Measurements from ENCODE around the gene PLPP4.

PLPP4 gene

DNA sequence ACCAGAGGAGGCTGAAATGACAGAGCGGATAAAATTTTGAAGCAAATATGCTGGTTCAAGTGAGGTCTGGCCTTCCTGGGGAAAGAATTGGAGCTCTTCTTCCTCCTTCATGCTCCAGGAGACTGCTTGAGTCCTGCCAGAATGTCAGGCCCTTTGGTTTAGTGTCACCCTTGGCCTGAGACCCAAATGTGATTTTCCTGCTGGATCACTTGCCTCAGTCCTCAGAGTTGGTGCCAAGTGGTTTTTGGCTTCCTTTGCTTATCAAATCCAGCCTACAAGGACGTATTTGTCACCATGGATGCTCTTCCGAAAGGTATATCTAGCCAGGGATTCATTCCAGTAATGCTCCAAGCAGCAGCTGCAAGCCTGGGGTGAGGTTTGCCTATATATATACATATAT lies 118.4 kb downstream of the PLPP4 start:
- DNase-seq (ENCODE audit: low read depth in 2 of 2), result no peak

GRCh38 chr10:120578134-120578533 lies 121.1 kb downstream of the PLPP4 start:
- no peak for DNase-seq (ENCODE audit: low read depth in 2 of 2)

GRCh38 chr10:120578890-120579289 lies 121.9 kb downstream of the PLPP4 start:
- DNase-seq (ENCODE audit: low read depth in 2 of 2), result no peak

DNA sequence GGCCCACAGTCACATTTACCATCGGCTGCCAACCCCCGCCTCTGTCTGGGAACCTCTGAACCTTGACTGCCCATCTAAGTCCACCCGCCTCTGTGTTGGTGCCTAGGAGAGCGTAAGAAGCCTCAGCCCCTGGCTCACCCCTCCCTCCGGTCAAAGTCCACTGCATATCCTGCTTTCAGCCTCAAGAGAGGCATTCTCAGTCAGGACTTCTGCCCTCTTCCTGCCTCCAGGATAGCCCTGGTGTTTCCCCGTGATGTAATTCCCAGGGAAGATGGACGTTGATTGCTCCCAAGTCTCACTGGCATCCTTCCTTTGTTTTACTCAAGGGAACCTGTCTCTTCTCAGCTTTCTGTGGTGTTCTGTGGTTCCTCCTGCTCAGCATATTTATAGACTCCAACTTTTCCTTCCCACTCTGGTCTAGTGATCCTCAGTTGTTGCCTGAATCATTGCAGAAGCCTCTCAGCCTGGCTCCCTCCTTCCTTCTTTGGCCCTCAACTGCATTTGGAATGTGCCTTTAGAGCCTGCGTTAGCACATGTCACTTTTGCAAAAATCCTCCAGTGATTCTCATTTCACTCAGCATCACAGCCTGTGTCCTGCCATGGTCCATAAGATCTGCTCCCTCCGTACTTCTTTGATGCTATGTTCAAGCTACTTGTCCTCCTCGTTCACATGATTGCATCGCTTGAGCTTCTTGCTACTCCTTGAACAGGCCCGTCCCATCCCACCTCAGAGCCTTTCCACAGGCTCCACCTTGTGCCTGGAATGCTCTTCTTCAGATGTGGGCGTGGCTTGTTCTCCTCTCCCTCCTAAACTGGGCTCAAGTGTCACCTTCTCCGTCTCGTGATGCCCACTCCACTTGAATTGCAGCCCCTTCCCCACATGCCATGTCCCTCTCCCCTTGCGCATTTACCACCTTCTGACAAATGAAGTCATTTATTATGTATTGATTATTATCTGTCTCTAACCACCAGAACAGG lies 124.2 kb downstream of the PLPP4 start:
- no peak for DNase-seq (ENCODE audit: low read depth in 2 of 2)

GRCh38 chr10:120582753-120583152 lies 125.7 kb downstream of the PLPP4 start:
- DNase-seq (ENCODE audit: low read depth in 2 of 2), result no peak

GRCh38 chr10:120583424-120584108 lies 126.5 kb downstream of the PLPP4 start:
- no peak for DNase-seq (ENCODE audit: low read depth in 2 of 2)

- DNase-seq (ENCODE audit: low read depth in 2 of 2), result no peak
Observed at GRCh38 chr10:120584786-120585185, 127.8 kb downstream of the PLPP4 start.

DNA sequence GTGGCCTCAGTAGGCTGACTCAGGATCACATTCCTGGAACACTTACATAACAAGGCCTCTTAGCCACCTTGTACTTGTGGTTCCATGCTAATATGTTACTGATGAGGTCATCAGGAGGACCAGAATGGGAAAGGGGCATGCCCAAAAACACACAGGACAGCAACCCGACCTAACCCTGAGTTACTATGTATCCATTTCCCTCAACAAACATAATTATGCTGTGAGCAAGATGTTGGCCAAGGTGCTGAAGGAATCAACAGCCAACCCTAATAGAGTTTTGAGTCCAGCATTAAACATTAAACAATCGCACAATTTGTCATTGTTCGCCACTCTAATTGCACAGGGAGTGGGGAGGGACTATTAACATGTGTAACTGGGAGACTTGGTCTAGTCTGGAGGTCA lies 129.4 kb downstream of the PLPP4 start:
- no peak for DNase-seq (ENCODE audit: low read depth in 2 of 2)

DNA sequence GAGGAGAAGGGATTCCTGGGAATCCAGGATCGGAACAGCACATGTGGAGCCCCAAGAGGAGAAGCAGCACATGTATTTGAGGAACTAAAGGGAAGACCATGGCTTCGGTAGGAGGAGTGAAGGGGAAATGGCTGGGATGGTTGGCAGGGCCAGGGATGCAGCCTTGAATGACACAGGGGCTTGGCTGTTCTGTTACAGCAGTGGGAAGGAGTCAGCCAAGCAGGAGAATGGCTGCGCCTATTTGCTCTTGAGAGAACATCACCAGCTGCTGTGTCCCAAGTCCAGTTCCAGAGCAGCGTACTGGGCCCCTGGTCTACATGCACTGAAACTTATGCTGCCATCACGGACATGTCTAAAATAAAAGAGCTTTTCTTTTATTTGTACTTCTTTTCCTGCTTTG lies 130.0 kb downstream of the PLPP4 start:
- DNase-seq (ENCODE audit: low read depth in 2 of 2), result no peak

- no peak for DNase-seq (ENCODE audit: low read depth in 2 of 2)
Observed at GRCh38 chr10:120588311-120588710, 131.3 kb downstream of the PLPP4 start.

- DNase-seq (ENCODE audit: low read depth in 2 of 2), result no peak
Observed at GRCh38 chr10:120593693-120594092, 136.7 kb downstream of the PLPP4 start.

- no peak for DNase-seq (ENCODE audit: low read depth in 2 of 2)
Observed at GRCh38 chr10:120597902-120598301, 140.9 kb downstream of the PLPP4 start.

- DNase-seq (ENCODE audit: low read depth in 2 of 2), result no peak
Observed at GRCh38 chr10:120598386-120598785, 141.4 kb downstream of the PLPP4 start.

DNA sequence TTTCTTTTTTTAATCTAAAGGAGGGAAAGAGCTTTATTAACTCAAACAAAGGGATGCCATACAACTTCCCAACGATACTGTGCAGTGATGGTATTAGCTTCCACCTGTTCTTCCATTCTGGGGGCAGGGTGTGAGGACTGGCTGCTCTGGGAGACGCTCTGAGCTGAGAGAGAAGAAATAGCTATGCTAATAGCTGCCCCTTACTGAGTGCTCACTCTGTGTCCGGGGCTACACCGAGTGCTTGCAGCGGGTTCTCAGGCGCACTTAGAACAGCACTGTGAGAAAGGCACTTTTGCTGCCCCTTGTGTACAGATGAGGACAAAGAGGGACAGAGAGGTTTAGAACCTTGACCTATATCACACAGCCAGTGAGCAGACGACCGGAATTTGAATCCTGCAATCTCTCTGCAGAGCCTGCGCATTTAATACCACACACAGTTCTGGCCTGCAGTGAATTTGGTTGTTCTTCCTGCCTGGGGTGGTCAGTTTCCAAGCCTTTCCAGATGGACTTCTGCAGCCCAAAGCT lies 142.2 kb downstream of the PLPP4 start:
- no peak for DNase-seq (ENCODE audit: low read depth in 2 of 2)

DNA sequence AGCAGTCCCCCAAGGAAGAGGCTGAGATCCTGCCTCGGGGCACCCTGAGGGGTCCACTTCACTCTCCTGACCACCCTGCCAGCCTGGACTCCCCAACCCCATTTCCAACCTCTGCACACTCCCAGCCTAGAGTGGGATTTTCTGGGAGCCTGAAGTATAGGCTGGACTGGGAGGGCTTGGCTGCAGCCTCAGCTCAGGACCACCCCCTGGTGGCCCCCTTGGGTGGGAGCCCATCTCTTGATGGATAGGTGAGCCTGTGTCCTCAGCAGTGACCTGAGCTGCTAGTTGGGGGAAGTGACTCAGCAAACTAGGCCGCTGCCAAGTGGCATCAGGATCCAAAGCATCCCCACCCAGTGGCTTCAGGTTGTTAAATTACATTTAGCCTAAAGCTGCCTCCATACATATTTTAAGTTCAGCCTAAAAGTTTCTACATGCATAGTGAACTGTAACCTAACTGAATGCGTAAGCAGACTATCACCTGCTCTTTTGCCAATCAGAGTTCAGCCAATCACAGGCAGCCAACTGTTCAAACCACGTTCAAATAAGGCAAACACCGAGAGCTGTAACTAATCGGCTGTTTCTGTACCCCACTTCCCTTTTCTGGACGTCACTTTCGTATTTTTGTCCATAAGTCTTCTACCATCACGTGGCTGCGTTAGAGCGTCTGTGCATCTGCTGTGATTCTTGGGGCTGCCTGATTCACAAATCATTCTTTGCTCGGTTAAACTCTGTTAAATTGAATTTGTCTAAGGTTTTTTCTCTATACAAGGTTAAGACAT lies 144.0 kb downstream of the PLPP4 start:
- DNase-seq (ENCODE audit: low read depth in 2 of 2), result no peak

DNA sequence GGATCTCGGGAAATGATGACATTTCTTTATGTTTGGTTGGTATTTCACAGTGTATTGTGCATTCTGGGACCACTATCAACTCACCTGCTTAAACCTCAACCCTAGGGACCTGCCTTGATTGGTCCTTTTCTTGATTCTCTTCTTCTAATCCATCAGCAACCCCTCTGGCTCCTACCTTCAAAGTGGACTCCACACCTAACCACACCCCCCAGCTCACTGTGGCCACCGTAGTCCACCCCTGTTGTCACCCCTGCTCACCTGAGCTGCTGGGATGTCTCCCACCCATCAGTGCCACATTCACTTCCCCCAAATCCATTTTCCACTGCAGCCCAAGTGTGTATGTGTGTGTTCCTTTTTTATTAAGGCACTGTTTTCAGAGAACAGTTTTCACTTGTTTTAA lies 145.0 kb downstream of the PLPP4 start:
- DNase-seq (ENCODE audit: low read depth in 2 of 2), result no peak

- no peak for DNase-seq (ENCODE audit: low read depth in 2 of 2)
Observed at GRCh38 chr10:120605410-120605809, 148.4 kb downstream of the PLPP4 start.

DNA sequence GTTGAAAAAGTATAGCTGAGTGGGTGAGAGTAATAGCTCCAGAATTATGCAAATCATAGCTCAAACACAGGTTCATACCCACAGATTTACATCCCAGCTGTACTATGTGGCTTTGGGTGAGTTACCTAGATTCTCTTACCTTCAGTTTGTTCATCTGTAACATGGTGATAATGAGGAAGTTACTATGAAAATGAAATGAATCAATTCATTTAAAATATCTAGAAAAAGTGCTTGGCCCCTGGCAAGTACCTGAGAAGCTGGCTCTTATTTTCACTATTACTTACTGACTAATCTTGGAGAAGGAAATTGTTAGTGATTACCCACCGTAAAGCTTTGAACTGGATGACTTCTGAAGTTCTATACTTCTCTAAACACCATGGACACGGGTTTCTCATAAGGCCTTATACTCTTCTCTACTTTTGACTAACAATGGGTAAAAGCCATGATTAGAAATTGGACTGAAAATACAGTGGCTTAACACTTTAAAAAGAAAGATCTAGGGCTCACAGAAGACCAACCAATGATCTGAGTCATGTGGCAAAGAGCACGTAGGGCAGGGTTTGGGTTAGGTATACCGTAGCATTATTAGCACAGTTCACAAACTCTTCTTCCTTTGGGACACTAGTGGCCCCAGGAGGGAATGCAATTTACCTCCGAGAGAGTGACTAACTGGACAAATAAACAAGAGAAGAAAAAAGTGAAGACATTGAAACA lies 149.2 kb downstream of the PLPP4 start:
- no peak for DNase-seq (ENCODE audit: low read depth in 2 of 2)

GRCh38 chr10:120607016-120607709 lies 150.1 kb downstream of the PLPP4 start:
- DNase-seq (ENCODE audit: low read depth in 2 of 2), result no peak

Measured in stimulated activated CD4-positive, alpha-beta T cell treated with anti-CD3 and anti-CD28 coated beads, Interleukin-12 subunit alpha, Interleukin-12 subunit beta, amount 100 ng/mL, for 24 hours (primary cell).